Erythroblast (primary cell): ENCODE results near the gene BRD7.

ENCODE experiments used
- DNase-seq, 2 experiments: peaks; one replicate each; lab custom pipeline; 2025; lab: John Stamatoyannopoulos, UW
- GATA1 ChIP-seq: IDR thresholded peaks from 2 replicates; pipeline ENCODE4 v1.6.1; 2011; ENCODE audit warnings: low read depth, mild to moderate bottlenecking, control low read depth, low read length, moderate library complexity
- POLR2A ChIP-seq: IDR thresholded peaks from 2 replicates; pipeline ENCODE4 v1.6.1; 2011; ENCODE audit warnings: mild to moderate bottlenecking, low read length

Gene BRD7

DNA sequence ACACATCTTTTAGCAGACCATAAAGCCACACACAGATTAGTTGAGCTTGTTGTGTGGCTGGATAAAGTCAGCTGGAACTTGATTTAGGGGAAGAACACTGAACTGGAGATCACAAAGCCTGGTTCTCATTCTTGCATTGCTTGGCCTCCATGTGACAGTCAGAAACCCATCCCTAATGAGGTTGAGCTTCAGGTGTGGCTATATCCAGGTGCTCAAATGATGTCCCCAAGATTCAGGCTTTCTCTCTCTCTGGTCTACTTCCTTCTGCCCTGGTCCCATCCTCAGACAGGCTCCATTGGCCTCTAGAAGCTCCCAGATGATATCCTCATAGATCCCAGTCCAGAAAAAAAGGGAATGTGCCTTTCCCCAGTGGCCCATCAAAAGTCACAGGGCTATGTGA, 9.6 kb upstream of the BRD7 start:
- TF ChIP-seq POLR2A = no peak
- DNase-seq = no peak

DNA sequence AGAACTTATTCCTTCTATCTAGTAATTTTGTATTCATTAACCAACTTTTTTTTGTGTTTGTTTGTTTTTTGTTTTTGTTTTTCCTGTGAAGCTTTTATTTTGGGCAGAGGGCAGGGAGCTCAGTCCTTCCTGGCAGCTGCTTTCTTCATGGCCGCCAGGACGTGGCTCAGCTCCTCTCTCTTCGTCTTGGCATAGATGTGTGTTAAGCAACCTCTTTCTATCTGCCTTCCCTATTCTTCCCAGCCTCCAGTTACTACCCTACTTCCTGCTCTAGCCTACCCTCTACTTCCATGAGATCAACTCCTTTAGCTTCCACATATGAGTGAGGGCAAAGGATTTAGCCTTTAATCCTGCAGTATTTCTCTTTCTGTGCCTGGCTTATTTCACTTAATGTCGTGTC, 8.2 kb upstream of the BRD7 start:
- TF ChIP-seq GATA1 (no peak), POLR2A (no peak)
- DNase-seq = no peak

DNA sequence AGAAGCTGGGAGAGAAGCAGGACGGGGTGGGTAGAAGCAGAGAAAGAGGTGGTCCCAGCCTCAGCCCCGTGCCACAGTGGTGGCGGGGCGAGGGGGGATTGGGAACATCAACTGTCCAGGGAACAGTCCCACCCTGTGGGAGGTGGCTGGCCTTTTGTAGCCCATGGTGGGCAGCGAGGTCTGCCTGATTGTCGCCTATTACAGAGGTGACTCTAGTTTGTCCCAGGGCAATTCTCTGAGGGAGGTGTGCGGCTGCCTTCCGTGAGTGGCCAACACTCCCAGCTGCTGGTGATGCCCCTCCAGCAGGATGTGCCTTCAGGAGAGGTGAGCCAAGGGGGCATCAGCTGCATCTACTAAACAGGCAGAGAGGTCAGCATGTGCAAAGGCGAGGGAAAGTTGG, 5.0 kb upstream of the BRD7 start:
- no peak for DNase-seq
- TF ChIP-seq GATA1 (no peak), POLR2A (no peak)

DNA sequence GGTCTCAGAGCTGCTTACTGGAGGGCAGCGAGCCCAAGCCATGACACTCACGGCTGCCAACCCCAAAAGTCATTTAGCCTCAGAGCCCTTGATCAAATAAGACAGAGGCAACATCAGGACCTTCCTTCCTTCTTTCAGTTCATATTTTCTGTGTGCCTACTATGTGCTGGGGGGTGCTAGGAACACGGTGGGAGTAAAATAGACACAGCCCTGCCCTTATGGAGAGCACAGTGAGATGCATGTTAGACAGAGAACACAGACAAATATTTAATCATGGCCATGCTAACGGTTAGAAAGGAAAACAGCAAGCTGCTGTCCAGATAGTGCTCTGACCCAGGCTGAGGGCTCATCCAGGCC, 4.5 kb upstream of the BRD7 start:
- DNase-seq = no peak
- TF ChIP-seq GATA1 (no peak), POLR2A (no peak)

DNA sequence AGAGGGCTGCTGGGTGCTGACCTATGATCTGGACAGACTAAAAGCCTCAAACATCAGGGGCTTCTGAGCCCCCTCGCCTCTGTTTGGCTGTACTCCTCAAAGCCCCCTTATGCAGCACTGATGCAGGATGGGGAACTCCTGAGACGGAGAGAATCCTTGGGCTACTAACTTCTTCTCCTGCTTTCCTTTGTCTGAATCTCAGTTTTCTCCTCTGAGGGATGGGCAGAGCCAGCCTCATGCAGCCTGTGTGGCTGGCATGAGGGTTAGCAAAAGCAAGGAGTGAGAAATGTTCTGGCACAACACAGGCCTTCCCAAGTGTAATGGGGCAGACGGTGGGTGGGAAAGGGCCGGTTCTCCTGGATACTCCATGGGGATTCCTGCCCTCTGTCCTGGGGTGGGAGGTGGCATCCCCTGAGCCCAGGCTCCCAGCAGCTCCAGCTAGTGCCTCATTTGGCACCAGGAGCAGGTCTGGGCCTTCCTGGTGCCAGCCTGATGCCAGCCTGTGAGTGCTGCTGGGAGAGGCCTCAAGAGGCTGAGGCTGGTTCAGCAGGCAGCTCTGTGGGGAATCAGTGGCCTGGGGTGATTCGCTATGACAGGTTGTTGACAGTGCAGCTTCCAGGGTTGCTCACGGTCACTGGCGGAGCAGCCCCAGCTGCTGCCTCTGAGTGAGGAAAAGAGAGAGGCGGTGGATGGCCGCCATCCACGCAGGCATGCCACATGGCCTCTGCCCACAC, 4.0 kb upstream of the BRD7 start:
- TF ChIP-seq POLR2A (no peak), GATA1 (no peak)
- DNase-seq = no peak

DNA sequence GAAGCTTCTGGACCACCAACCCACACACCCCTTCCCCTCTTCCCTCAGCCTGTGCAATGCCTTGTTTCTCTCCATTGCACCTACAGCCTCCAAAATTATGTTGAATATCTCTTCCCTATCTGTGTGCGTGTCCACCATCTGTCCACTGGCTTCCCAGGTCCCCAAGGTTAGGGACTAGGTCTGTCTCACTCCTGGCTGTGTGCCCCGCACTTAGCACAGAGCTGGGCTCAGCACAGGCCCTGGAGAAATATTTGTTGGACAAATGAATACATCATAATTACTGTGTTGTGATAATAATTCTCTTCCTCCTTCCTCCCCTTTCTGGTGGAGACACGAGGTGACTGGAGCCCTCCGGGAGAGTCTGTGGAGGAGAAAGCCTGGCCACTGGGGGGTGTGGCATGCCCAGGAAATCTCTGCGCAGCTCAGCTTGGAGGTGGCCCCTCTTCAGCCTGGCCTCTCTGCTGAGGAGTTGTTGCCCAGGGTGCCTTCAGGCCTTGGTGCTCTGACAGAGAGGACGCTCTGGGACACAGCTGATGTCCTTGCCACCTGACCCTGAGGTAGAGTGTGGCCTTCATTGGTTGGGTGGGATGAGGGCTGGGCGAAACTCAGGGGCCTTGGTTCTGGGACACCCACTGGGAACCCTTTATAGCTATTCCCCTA, 3.3 kb upstream of the BRD7 start:
- no peak for DNase-seq
- TF ChIP-seq POLR2A (no peak), GATA1 (no peak)

DNA sequence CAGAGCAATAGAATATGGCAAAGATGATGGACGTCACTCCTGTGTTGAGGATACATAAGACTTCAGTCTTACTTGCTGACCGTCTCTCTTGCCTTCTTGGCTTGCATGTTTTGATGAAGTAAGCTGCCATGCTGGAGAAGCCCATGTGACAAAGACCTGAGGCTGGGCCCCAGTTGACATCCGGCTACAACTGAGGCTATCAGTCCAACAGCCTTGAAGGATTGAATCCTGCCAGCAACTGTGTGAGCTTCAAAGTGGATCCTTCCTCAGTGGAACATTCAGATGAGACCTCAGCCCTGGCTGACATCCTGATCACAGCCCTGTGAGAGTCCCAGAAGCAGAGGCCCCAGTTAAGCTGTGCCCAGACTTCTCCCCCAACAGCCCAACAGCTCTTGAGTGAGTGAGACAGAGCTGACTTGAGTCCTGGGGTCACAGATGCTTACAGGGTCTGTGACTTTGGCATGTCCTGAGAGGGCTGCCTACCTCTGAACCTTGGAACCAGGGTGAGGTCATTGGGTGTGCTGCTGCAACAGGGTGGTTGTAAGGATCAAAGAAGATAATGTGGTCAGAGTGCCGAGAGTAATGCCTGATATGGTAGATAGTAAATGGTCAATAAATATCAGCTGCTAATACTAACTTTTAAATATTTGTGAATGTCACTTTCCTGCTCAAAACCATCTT, 2.4 kb upstream of the BRD7 start:
- TF ChIP-seq POLR2A (no peak), GATA1 (no peak)
- DNase-seq = no peak

DNA sequence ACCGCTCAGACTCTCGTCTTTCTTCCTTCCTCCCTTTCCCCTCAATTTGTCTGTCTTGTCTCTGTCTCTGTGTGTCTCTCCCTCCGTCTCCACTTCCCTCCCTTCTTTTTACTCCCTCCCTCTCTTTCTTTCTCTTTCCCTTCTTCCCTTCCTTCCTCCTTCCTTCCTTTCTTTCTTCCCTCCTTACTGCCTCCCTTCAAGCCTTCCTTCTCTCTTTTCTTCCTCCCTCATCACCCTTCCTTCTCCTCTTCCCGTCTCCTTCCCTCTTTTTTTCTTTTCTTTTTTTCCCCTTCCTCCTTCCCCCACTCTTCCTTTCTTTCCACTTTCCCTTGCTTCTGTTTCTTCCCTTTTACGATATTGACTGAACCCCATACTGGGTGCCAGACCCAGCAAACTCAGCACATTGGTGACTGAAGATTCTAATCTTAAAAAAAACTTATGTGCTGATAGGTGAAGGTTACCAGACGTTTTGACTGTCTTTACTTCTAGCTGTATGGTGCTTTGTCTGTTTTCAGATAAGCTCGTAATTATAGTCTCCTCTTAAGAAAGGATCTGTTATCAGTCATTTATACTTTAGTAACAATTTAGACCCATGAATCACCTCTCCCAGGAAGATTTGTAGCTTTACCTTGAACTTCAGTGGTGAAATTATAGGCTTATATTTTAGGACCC, 481 bp upstream of the BRD7 start:
- no peak for TF ChIP-seq GATA1
- peak; percentile 39 for TF ChIP-seq POLR2A
- DNase-seq = peak; percentile 51 to 66

DNA sequence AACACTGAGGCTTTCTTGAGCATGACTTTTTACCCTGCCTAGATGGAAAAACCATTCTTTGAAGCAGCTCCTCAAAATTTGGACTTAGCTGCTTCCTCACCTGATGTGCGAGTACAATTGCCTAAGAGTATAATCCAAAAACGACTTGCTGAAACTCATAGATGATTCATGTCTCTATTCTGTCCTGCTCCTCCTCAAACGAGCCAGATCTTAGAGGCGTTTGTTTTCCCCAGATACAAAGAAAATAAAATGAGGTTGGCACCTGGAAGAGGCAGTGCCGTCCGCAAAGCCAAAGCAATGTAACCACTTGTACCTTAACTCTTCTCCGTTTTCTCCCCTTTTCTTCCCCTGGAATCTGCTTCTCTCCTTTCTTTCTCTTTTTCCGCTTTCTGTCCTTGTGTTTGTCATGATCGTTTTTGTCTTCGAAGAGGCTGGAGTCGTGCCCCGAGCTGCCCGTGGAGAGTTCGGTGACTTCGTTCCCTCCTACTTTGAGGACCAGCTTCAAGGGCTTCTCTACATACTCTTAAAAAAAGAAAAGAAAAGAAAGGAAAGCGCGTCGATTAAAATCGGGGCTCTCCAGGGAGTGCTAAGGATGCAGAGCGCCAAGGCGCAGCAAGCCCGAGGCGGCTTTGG, 895 bp downstream of the BRD7 start:
- no peak for TF ChIP-seq POLR2A
- TF ChIP-seq GATA1 = no peak

DNA sequence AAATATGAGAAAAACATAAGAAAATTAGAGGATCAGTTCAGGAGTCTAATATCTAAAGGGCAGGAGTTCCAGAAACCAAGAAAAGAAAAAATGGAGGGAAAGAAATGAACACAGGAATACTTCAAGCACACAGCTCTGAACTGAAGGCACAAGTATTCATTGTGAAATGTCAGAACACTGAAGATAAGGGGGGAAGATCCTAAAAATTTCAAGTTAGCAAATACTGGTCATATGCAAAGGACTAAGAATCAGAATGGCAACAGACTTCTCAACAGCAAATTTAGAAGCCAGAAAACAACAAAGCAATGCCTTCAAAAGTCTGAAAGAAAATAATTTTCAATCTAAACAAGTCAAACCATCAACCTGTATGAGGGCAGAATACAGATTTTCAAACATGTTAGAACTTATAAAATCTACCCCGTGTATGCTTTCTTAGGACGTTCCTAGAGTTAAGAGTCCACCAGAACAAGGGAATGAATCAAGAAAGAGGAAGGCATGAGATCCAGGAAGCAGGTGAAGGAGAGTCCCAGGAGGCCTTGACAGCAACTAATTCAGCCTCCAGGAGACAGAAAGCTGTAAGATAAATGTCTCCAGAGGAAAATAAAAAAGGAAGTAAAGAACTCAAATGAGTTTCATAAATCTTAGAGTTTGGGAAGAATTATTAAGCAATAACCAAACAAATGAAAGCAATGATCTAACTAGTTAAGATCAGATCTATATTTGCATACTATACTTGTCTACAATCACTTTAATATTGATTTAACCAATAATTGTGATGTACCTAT, 2.8 kb downstream of the BRD7 start:
- DNase-seq = no peak
- TF ChIP-seq POLR2A (no peak), GATA1 (no peak)

More for the DNA sequence above, 895 bp downstream of the BRD7 start:
- peak in 1 of 2 experiments; percentile 42 for DNase-seq

DNA sequence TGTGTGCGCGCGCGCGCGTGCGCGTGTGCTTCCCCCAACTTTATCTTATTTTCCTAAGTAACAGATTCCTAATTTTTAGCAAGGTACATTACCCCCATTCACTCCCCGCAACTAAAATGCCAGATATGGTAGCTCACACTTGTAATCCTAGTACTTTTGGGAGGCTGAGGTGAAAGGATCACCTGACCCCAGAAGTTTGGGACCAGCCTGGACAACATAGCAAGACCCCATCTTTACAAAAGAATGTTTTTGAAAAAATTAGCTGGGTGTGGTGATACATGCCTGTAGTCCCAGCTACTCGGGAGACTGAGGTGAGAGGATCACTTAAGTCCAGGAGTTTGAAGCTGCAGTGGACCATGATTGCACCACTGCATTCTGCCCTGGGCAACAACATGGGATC, 5.1 kb downstream of the BRD7 start:
- DNase-seq = no peak
- TF ChIP-seq GATA1 (no peak), POLR2A (no peak)

DNA sequence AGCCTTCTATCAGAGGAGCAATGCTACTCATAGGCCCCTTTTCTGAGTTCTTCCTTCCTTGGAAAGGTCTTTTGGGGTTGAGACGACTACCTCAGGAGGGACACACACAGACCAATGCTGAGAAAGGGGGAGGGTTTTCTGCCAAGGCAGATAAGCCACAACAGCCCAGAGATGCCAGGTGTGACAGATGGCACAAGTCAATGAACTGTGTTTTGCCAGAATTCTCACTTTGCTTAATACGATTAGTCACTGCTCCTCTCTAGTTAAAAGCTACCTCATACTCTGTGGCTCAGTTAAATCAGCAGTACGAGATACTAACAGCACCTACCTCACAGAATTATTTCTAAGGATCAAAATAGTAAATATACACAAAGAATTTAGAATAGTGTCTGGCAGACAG, 8.0 kb downstream of the BRD7 start:
- DNase-seq = peak in 1 of 2 experiments; percentile 7
- TF ChIP-seq POLR2A = no peak
- no peak for TF ChIP-seq GATA1

DNA sequence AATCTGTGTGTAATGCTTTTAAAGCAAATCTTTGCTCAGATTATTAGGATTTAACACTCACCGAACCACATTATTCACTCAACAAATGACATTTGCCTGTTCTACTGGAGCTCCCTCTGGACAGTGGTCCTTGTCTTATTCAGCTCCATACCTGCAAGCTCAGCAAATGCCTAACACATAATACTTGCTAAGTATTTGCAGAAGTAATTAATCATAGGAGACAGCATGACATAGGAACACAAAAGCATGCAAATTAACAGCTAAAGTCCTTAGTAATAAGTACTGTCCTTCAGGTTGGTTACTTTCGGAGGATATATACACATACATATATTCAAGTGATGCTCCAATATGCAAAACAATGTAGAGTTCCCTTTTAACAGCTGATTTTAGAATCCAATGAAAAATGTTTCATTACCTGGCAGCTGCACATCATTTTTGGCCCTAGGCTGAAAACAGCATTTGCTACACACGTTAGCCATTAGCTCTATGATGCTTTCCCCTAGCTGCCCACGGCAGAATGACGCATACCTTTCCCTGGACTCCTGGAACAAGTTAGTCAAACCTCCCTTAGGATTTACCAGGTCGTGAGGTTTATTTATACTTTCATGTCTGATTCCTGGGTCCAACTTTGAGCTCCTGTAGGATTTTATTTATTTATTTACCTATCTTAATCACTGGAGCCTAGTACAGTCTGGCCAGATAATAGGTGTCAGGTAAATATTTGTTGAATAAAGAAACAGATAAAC, 8.6 kb downstream of the BRD7 start:
- no peak for DNase-seq

More for the DNA sequence above, 8.6 kb downstream of the BRD7 start:
- TF ChIP-seq GATA1 = no peak
- no peak for TF ChIP-seq POLR2A
